Adrenal gland (tissue), 5 donors: ENCODE data around the gene MAGEB17.

Experiments
- CTCF ChIP-seq, 6 experiments: fragments of 450-650 bp in 4 of 6; fragments of 200-600 bp in 2 of 6; sonication (generic) in 1 of 6; IDR thresholded peaks; 1 replicate in 5 of 6; 2 replicates in 1 of 6; pipeline versions ENCODE4 v1.5.1 to v1.8.0; 2016 to 2021; ENCODE audit warnings: antibody characterized with exemption in 6 of 6, mild to moderate bottlenecking in 2 of 6, moderate library complexity in 1 of 6
- POLR2A ChIP-seq, 2 donors: fragments of 450-650 bp; IDR thresholded peaks; one replicate each; pipeline ENCODE4 v1.6.1; 2017; ENCODE audit warnings: antibody characterized with exemption in 2 of 2, mild to moderate bottlenecking in 2 of 2, moderate library complexity in 1 of 2
- donor health status: DM: no; HTN: no; CAD: no.

GRCh38 chrX:16213961-16214360 lies 46.7 kb downstream of the MAGEB17 start:
- TF ChIP-seq CTCF (IDR thresholded peaks at IDR 0.05) (no peak), POLR2A (IDR thresholded peaks at IDR 0.05) (no peak)
